ENCODE results near the gene ZNF787. TPM values are rescaled to one million over a fixed set of nuclear protein-coding genes. Genes with fewer than 3 reads are reported as not detected.
"Not testable (repeated sequence)": the region's sequence is repeated elsewhere in the genome, so short reads cannot be mapped to it uniquely, and the experiment has no call there.

ZNF787 gene
- total RNA-seq, 1 experiment from 2014 or later, result 95.4 TPM

- H3K36me3 ChIP-seq (replicated peaks; ENCODE audit: control insufficient read depth, insufficient read depth, low read length); H3K27me3 ChIP-seq (ENCODE audit: control insufficient read depth, insufficient read depth, low read length); H3K4me3 ChIP-seq (ENCODE audit: insufficient read depth, low read depth, low read length): not testable (repeated sequence)
- peak; percentile 39 for DNase-seq
Measured at GRCh38 chr19:56098237-56098636, 22.9 kb downstream of the ZNF787 start.

- H3K27me3 ChIP-seq (ENCODE audit: control insufficient read depth, insufficient read depth, low read length), result no peaks in the 10 kb centered on the region
- DNase-seq, result peak; percentile 59
- peaks cover 5% of the 10 kb centered on the region for H3K36me3 ChIP-seq (replicated peaks; ENCODE audit: control insufficient read depth, insufficient read depth, low read length)
- H3K4me3 ChIP-seq (ENCODE audit: insufficient read depth, low read depth, low read length), result no peak overlapping the region
Measured at GRCh38 chr19:56097776-56098175, 23.3 kb downstream of the ZNF787 start.

DNA sequence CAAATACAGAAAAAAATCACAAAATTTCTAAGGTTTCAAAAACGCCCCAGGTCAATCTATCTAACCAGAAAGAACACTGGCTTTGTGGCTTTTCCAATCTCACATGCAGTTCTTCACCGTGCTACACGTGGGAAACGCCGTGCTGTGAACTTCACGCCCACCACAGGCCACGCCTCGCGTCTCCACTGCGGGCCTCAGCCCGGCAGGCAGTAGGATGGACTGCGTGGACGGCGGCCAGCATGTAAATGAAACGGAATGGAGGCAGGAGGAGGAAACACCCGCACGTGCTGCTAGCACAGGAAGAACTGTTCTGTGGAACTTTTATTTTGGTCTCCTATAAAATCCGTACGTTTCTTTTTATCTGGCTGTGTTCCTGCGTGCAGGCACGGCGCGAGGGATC is 23.8 kb downstream of the ZNF787 start:
- Histone ChIP-seq H3K36me3 (replicated peaks; ENCODE audit: control insufficient read depth, insufficient read depth, low read length) (peaks cover 4% of the 10 kb centered on the region), H3K4me3 (ENCODE audit: insufficient read depth, low read depth, low read length) (no peak overlapping the region), H3K27me3 (ENCODE audit: control insufficient read depth, insufficient read depth, low read length) (no peaks in the 10 kb centered on the region)
- DNase-seq, result peak; percentile 62

GRCh38 chr19:56096665-56097064 is 24.4 kb downstream of the ZNF787 start:
- Histone ChIP-seq H3K36me3 (replicated peaks; ENCODE audit: control insufficient read depth, insufficient read depth, low read length) (peaks cover 1% of the 10 kb centered on the region), H3K27me3 (ENCODE audit: control insufficient read depth, insufficient read depth, low read length) (no peaks in the 10 kb centered on the region), H3K4me3 (ENCODE audit: insufficient read depth, low read depth, low read length) (no peak overlapping the region)
- no peak for DNase-seq

- H3K4me3 ChIP-seq (ENCODE audit: insufficient read depth, low read depth, low read length), result no peak overlapping the region
- no peaks in the 10 kb centered on the region for H3K27me3 ChIP-seq (ENCODE audit: control insufficient read depth, insufficient read depth, low read length)
- peak; percentile 5 for DNase-seq
- no peaks in the 10 kb centered on the region; the same call in 1 of the 2 replicates for H3K36me3 ChIP-seq (replicated peaks; ENCODE audit: control insufficient read depth, insufficient read depth, low read length)
Measured at GRCh38 chr19:56094449-56094848, 26.6 kb downstream of the ZNF787 start.

GRCh38 chr19:56092685-56093631 is 28.1 kb downstream of the ZNF787 start:
- Histone ChIP-seq H3K36me3 (replicated peaks; ENCODE audit: control insufficient read depth, insufficient read depth, low read length) (no peaks in the 10 kb centered on the region; the same call in 1 of the 2 replicates), H3K4me3 (ENCODE audit: insufficient read depth, low read depth, low read length) (no peak overlapping the region), H3K27me3 (ENCODE audit: control insufficient read depth, insufficient read depth, low read length) (no peaks in the 10 kb centered on the region)
- DNase-seq, result peak; percentile 20

DNA sequence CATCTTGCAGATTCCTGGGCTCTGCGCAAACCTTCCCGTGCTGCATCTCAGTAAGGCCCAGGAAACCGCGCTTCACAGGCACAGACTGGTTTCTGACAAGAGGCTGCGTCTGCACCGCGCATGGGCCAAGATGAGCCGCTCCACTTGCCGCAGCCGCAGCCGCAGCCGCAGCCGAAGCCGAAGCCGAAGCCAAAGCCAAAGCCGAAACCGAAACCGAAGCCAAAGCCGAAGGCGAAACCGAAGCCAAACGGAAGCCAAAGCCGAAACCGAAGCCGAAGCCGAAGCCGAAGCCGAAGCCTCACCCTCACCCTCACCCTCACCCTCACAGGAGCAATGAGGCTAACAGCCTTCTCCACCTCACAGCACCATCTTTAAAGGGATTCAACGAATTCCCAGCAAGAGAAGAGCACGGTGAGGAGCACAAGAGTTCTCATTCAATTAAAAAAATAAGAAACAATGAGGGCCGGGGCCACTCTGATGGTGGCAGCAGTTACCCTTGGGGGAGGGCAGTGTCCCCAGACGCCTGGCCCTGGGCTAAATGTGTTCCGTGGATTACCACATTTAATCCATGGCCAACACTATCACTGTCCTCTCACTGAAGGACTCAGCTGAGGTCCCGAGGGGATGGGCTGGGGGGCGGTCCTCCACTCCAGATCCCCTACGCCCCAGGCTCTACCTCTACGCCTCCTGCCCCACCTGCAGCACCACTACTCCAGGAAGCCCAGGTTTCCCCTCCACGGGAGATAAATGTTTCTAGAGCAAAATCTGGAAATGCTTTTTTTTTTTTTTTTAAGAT is 29.1 kb downstream of the ZNF787 start:
- peak; percentile 52 for DNase-seq
- Histone ChIP-seq H3K36me3 (replicated peaks; ENCODE audit: control insufficient read depth, insufficient read depth, low read length) (no peaks in the 10 kb centered on the region; the same call in 1 of the 2 replicates), H3K4me3 (ENCODE audit: insufficient read depth, low read depth, low read length) (no peak overlapping the region), H3K27me3 (ENCODE audit: control insufficient read depth, insufficient read depth, low read length) (no peaks in the 10 kb centered on the region)

DNA sequence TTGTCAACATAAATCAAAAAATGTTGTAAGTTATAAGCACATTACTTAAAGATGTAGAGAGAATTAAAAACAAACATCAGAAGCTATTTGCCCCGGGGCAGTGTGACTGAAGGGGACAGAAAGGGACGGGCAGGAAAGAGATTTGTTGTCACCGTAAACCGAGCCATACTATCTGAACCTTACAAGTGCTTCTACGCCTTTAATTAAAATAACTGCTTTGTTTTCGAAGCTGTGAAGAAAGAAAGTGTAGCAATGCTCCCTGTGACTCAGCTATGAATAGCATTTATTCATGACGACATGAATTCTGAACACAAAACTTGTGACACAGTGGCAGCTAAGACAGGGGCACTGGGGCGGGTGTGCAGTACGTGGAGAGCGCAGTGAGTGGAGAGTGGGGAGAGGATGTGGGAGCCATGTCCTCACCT is 30.0 kb downstream of the ZNF787 start:
- Histone ChIP-seq H3K27me3 (ENCODE audit: control insufficient read depth, insufficient read depth, low read length) (no peaks in the 10 kb centered on the region), H3K36me3 (replicated peaks; ENCODE audit: control insufficient read depth, insufficient read depth, low read length) (no peaks in the 10 kb centered on the region; the same call in 1 of the 2 replicates), H3K4me3 (ENCODE audit: insufficient read depth, low read depth, low read length) (no peak overlapping the region)
- DNase-seq, result no peak

GRCh38 chr19:56089344-56089743 is 31.8 kb downstream of the ZNF787 start:
- DNase-seq, result peak; percentile 50
- Histone ChIP-seq H3K27me3 (ENCODE audit: control insufficient read depth, insufficient read depth, low read length) (no peaks in the 10 kb centered on the region), H3K36me3 (replicated peaks; ENCODE audit: control insufficient read depth, insufficient read depth, low read length) (no peaks in the 10 kb centered on the region; the same call in 1 of the 2 replicates), H3K4me3 (ENCODE audit: insufficient read depth, low read depth, low read length) (no peak overlapping the region)

DNA sequence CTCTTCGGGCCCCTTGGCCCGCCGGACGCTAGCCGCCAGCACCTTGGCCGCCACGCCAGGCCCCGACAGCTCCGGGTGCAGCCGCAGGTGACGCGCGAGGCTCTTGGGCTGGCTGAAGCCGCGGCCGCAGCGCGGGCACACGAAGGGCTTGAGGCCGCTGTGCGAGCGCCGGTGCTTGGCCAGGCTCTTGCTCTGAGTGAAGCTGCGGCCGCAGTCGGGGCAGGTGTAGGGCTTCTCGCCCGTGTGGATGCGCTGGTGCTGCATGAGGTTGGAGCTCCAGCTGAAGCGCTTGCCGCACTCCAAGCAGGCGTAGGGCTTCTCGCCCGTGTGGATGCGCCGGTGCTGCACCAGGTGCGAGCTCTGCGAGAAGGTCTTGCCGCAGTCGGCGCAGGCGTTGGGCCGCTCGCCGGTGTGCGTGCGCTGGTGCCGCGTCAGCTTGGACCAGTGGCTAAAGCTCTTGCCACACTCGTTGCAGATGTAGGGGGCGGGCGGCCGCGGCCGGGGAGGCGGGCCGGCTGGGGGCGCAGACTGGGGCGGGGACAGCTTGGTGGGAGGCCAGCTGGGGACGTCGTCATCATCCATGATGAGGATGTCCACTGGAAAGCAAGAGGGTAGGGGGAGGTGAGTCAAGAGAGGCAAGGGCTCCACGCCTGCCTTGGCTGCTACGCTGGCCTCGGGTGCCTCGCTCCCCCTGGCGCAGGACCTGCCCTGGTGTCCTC is 32.4 kb downstream of the ZNF787 start:
- no peaks in the 10 kb centered on the region for H3K27me3 ChIP-seq (ENCODE audit: control insufficient read depth, insufficient read depth, low read length)

DNA sequence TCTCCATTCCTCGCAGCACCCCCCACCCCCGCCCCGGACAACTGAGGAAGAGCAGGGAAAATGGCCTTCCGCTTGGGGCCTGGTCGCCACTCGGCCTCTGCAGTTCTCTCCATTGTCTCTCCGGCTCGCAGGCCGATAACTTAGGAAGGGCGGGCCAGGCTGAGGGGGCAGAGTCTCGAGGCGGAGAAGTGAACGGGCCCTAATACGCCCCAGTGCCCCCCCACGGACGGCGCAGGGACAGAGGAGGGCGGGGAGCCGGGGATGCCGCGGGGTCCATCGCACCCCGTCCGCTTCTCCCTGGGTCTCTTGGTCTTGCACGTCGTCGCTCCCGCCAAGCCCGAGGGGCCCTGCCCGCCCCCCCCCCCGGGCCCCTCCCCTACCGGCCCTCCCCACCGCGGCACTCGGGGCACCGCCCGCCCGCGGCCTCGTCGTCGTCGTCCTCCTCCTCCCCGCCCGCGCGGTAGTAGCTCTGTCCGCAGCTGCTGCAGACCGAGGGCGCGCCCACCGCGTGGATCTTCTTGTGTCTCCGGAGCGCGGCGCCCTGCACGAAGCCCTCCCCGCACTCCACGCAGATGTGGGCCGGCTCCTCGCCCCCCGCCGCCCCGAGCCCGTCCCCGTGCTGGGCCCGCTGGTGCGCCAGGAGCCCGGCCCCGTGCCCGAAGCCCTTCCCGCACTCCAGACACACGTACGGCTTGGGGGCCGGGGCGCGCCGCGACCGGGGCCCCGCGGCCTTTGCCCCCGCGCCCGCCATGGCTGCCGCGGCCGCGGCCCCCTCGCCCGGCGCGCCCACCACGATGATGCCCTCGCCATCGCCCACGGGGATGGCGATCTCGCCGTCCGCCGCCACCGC is 33.2 kb downstream of the ZNF787 start:
- Histone ChIP-seq H3K27me3 (ENCODE audit: control insufficient read depth, insufficient read depth, low read length) (no peaks in the 10 kb centered on the region), H3K4me3 (ENCODE audit: insufficient read depth, low read depth, low read length) (no peak overlapping the region), H3K36me3 (replicated peaks; ENCODE audit: control insufficient read depth, insufficient read depth, low read length) (no peaks in the 10 kb centered on the region; the same call in 1 of the 2 replicates)
- peak; percentile 65 for DNase-seq

More for the DNA sequence above, 32.4 kb downstream of the ZNF787 start:
- no peaks in the 10 kb centered on the region; the same call in 1 of the 2 replicates for H3K36me3 ChIP-seq (replicated peaks; ENCODE audit: control insufficient read depth, insufficient read depth, low read length)
- H3K4me3 ChIP-seq (ENCODE audit: insufficient read depth, low read depth, low read length), result no peak overlapping the region
- peak; percentile 51 for DNase-seq

- peak; percentile 79 for DNase-seq
- H3K36me3 ChIP-seq (replicated peaks; ENCODE audit: control insufficient read depth, insufficient read depth, low read length), result no peaks in the 10 kb centered on the region; the same call in 1 of the 2 replicates
- H3K27me3 ChIP-seq (ENCODE audit: control insufficient read depth, insufficient read depth, low read length), result no peaks in the 10 kb centered on the region
Measured at GRCh38 chr19:56086671-56087430, 34.2 kb downstream of the ZNF787 start.

More at GRCh38 chr19:56086671-56087430, 34.2 kb downstream of the ZNF787 start:
- no peak overlapping the region for H3K4me3 ChIP-seq (ENCODE audit: insufficient read depth, low read depth, low read length)
